H1 (cell line): ENCODE data around the gene BAAT.

Experiments used
- ATF2 ChIP-seq: IDR thresholded peaks from 2 replicates; pipeline ENCODE4 v1.6.1; 2012; ENCODE audit warnings: low read length, inconsistent platforms
- CHD1 ChIP-seq: IDR thresholded peaks from 2 replicates; pipeline ENCODE4 v1.6.1; 2012; ENCODE audit warnings: low read depth, low read length, improper control_type of control experiment
- EZH2 ChIP-seq: fragments of 200-600 bp; sonication (generic); IDR thresholded peaks from 2 replicates; pipeline ENCODE4 v1.7.1; 2012; ENCODE audit warnings: low read depth, mild to moderate bottlenecking, moderate library complexity, low read length, inconsistent platforms; ENCODE audit not compliant: severe bottlenecking
- GABPA ChIP-seq: IDR thresholded peaks from 2 replicates; pipeline ENCODE4 v1.6.1; 2011; ENCODE audit warnings: mild to moderate bottlenecking, low read length, moderate library complexity, borderline replicate concordance; ENCODE audit not compliant: insufficient read depth
- JUND ChIP-seq: IDR thresholded peaks from 2 replicates; pipeline ENCODE4 v1.6.1; 2011; ENCODE audit warnings: mild to moderate bottlenecking, improper control_type of control experiment, low read length
- POLR2A ChIP-seq, 2 experiments: IDR thresholded peaks; 1 replicate in 1 of 2; 2 replicates in 1 of 2; pipeline ENCODE4 v1.6.1; 2011; ENCODE audit warnings: low read depth in 2 of 2, low read length in 2 of 2, mild to moderate bottlenecking in 2 of 2; ENCODE audit errors: control extremely low read depth in 1 of 2
- RAD21 ChIP-seq, 2 experiments: IDR thresholded peaks in 1 of 2; conservative IDR thresholded peaks in 1 of 2; 2 replicates each; pipeline ENCODE4 v1.6.1; 2011; ENCODE audit warnings: low read depth in 2 of 2, low read length in 2 of 2, improper control_type of control experiment in 1 of 2, inconsistent platforms in 1 of 2, mild to moderate bottlenecking in 1 of 2, moderate library complexity in 1 of 2
- YY1 ChIP-seq: IDR thresholded peaks from 2 replicates; pipeline ENCODE4 v1.6.1; 2011; ENCODE audit warnings: low read depth, mild to moderate bottlenecking, low read length
- ZNF274 ChIP-seq: IDR thresholded peaks from 2 replicates; pipeline ENCODE4 v1.7.0; 2012; ENCODE audit warnings: low read length, borderline replicate concordance; ENCODE audit errors: extremely low read depth
- TF ChIP-seq, protein P1 (sequence below), 3 experiments: IDR thresholded peaks; 1 replicate in 2 of 3; 2 replicates in 1 of 3; pipeline versions ENCODE4 v1.5.1 to v1.6.1; 2011; ENCODE audit warnings: low read length in 3 of 3, mild to moderate bottlenecking in 3 of 3, inconsistent platforms in 2 of 3, low read depth in 1 of 3, moderate library complexity in 1 of 3; ENCODE audit not compliant: insufficient read depth in 1 of 3; ENCODE audit errors: control extremely low read depth in 1 of 3
- TF ChIP-seq, protein P2 (sequence below): IDR thresholded peaks from 2 replicates; pipeline ENCODE4 v1.6.1; 2011; ENCODE audit warnings: low read length, improper control_type of control experiment

GRCh38 chr9:101369286-101369685 is 15.5 kb downstream of the BAAT start:
- TF ChIP-seq, protein P1, sequence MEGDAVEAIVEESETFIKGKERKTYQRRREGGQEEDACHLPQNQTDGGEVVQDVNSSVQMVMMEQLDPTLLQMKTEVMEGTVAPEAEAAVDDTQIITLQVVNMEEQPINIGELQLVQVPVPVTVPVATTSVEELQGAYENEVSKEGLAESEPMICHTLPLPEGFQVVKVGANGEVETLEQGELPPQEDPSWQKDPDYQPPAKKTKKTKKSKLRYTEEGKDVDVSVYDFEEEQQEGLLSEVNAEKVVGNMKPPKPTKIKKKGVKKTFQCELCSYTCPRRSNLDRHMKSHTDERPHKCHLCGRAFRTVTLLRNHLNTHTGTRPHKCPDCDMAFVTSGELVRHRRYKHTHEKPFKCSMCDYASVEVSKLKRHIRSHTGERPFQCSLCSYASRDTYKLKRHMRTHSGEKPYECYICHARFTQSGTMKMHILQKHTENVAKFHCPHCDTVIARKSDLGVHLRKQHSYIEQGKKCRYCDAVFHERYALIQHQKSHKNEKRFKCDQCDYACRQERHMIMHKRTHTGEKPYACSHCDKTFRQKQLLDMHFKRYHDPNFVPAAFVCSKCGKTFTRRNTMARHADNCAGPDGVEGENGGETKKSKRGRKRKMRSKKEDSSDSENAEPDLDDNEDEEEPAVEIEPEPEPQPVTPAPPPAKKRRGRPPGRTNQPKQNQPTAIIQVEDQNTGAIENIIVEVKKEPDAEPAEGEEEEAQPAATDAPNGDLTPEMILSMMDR (IDR thresholded peaks at IDR 0.05; ENCODE audit: control extremely low read depth in 1 of 3, insufficient read depth in 1 of 3, low read depth in 1 of 3, low read length in 3 of 3) = no peak
- TF ChIP-seq POLR2A (IDR thresholded peaks at IDR 0.05; ENCODE audit: control extremely low read depth in 1 of 2, low read depth in 2 of 2, low read length in 2 of 2) = no peak
- TF ChIP-seq EZH2 = no peak
- no peak for TF ChIP-seq ATF2
- TF ChIP-seq CHD1 = no peak
- no peak for TF ChIP-seq ZNF274
- TF ChIP-seq, protein P2, sequence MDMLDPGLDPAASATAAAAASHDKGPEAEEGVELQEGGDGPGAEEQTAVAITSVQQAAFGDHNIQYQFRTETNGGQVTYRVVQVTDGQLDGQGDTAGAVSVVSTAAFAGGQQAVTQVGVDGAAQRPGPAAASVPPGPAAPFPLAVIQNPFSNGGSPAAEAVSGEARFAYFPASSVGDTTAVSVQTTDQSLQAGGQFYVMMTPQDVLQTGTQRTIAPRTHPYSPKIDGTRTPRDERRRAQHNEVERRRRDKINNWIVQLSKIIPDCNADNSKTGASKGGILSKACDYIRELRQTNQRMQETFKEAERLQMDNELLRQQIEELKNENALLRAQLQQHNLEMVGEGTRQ = no peak
- TF ChIP-seq JUND = no peak
- TF ChIP-seq GABPA = no peak
- no peak for TF ChIP-seq YY1
- TF ChIP-seq RAD21 (IDR thresholded peaks at IDR 0.05 in 1 of 2, conservative IDR thresholded peaks at IDR 0.05 in 1 of 2; ENCODE audit: low read depth in 2 of 2, low read length in 2 of 2) = no peak
